ENCODE results near the gene CCDC144A.
"Not testable (repeated sequence)": the region's sequence is repeated elsewhere in the genome, so short reads cannot be mapped to it uniquely, and the experiment has no call there.

- not testable (repeated sequence) for TF ChIP-seq CTCF, EZH2phosphoT487 (IDR thresholded peaks at IDR 0.05; ENCODE audit: low read length)
These were observed 23.0 kb upstream of the CCDC144A start for GRCh38 chr17:16666907-16667636.

Data from MM.1S (cell line).